Measurements from ENCODE around the gene AXDND1. TPM values are rescaled to one million over a fixed set of nuclear protein-coding genes. Genes with fewer than 3 reads are reported as not detected.

The AXDND1 gene
- polyA plus RNA-seq, 3 donors: 0.09 TPM; not detected in 2

- H3K4me3 Mint-ChIP-seq: no peak overlapping the region
- no peak overlapping the region for H2AFZ ChIP-seq (ENCODE audit: insufficient read depth, low read depth, low read length, poor library complexity, severe bottlenecking)
- H4K20me1 ChIP-seq (ENCODE audit: insufficient read depth, low read length): no peaks in the 10 kb centered on the region
- H3K4me1 ChIP-seq (ENCODE audit: control insufficient read depth in 1 of 2, insufficient read depth in 2 of 2, low read length in 2 of 2): no peaks in the 10 kb centered on the region
- H3K27me3 ChIP-seq (ENCODE audit: control insufficient read depth in 2 of 2, insufficient read depth in 2 of 2, low read length in 2 of 2): no peaks in the 10 kb centered on the region
- peaks cover 0 to 6% (median 1%) of the 10 kb centered on the region in 7 donors for H3K9me3 Mint-ChIP-seq
- peaks cover 0 to 3% (median 2%) of the 10 kb centered on the region in 3 donors for H3K27me3 Mint-ChIP-seq (ENCODE audit: low read depth in 3 of 3)
- H3K9ac ChIP-seq (ENCODE audit: insufficient read depth, low read length, poor library complexity, severe bottlenecking): no peak overlapping the region
- no peaks in the 10 kb centered on the region for H3K36me3 Mint-ChIP-seq
- no peaks in the 10 kb centered on the region for H3K4me1 Mint-ChIP-seq
- no peak overlapping the region for H3K4me3 ChIP-seq (replicated peaks in 1 of 3; ENCODE audit: low read depth in 2 of 3, low read length in 3 of 3)
- no peaks in the 10 kb centered on the region for H3K79me2 ChIP-seq (ENCODE audit: insufficient read depth, low read length)
- H3K4me2 ChIP-seq (replicated peaks; ENCODE audit: extremely low read depth, low read length, poor library complexity, severe bottlenecking): no peak overlapping the region
- H3K27ac ChIP-seq (ENCODE audit: low read depth in 1 of 2, low read length in 2 of 2): no peak overlapping the region
- no peak for DNase-seq
- TF ChIP-seq, protein P1, sequence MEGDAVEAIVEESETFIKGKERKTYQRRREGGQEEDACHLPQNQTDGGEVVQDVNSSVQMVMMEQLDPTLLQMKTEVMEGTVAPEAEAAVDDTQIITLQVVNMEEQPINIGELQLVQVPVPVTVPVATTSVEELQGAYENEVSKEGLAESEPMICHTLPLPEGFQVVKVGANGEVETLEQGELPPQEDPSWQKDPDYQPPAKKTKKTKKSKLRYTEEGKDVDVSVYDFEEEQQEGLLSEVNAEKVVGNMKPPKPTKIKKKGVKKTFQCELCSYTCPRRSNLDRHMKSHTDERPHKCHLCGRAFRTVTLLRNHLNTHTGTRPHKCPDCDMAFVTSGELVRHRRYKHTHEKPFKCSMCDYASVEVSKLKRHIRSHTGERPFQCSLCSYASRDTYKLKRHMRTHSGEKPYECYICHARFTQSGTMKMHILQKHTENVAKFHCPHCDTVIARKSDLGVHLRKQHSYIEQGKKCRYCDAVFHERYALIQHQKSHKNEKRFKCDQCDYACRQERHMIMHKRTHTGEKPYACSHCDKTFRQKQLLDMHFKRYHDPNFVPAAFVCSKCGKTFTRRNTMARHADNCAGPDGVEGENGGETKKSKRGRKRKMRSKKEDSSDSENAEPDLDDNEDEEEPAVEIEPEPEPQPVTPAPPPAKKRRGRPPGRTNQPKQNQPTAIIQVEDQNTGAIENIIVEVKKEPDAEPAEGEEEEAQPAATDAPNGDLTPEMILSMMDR (IDR thresholded peaks at IDR 0.05): no peak
- H3K9me3 ChIP-seq (replicated peaks in 1 of 2; ENCODE audit: control insufficient read depth in 1 of 2, insufficient read depth in 1 of 2, low read length in 2 of 2): no peaks in the 10 kb centered on the region
- H3K36me3 ChIP-seq (replicated peaks in 1 of 2; ENCODE audit: control insufficient read depth in 1 of 2, insufficient read depth in 2 of 2, low read length in 2 of 2): no peaks in the 10 kb centered on the region
- intact Hi-C loops (cut with micrococcal nuclease): no loop called here
- H3K27ac Mint-ChIP-seq: no peak overlapping the region
Observed at GRCh38 chr1:179445593-179445992, 79.8 kb downstream of the AXDND1 start.

GRCh38 chr1:179447489-179447888 is 81.7 kb downstream of the AXDND1 start:
- Histone ChIP-seq H3K79me2 (ENCODE audit: insufficient read depth, low read length) (no peaks in the 10 kb centered on the region), H3K36me3 (replicated peaks in 1 of 2; ENCODE audit: control insufficient read depth in 1 of 2, insufficient read depth in 2 of 2, low read length in 2 of 2) (no peaks in the 10 kb centered on the region), H3K27me3 (ENCODE audit: control insufficient read depth in 2 of 2, insufficient read depth in 2 of 2, low read length in 2 of 2) (no peaks in the 10 kb centered on the region), H4K20me1 (ENCODE audit: insufficient read depth, low read length) (no peaks in the 10 kb centered on the region), H3K4me2 (replicated peaks; ENCODE audit: extremely low read depth, low read length, poor library complexity, severe bottlenecking) (no peak overlapping the region), H2AFZ (ENCODE audit: insufficient read depth, low read depth, low read length, poor library complexity, severe bottlenecking) (no peak overlapping the region), H3K27ac (ENCODE audit: low read depth in 1 of 2, low read length in 2 of 2) (no peak overlapping the region), H3K4me1 (ENCODE audit: control insufficient read depth in 1 of 2, insufficient read depth in 2 of 2, low read length in 2 of 2) (no peaks in the 10 kb centered on the region), H3K4me3 (replicated peaks in 1 of 3; ENCODE audit: low read depth in 2 of 3, low read length in 3 of 3) (no peak overlapping the region), H3K9ac (ENCODE audit: insufficient read depth, low read length, poor library complexity, severe bottlenecking) (no peak overlapping the region), H3K9me3 (replicated peaks in 1 of 2; ENCODE audit: control insufficient read depth in 1 of 2, insufficient read depth in 1 of 2, low read length in 2 of 2) (no peaks in the 10 kb centered on the region)
- WGBS (ENCODE audit: insufficient coverage): no CpG with 5 or more reads among the region's 3 CpGs
- Mint-ChIP-seq H3K27ac (no peak overlapping the region), H3K4me3 (no peak overlapping the region), H3K4me1 (no peaks in the 10 kb centered on the region), H3K27me3 (ENCODE audit: low read depth in 3 of 3) (peaks cover 0 to 2% (median 0%) of the 10 kb centered on the region in 3 donors), H3K9me3 (peaks cover 1 to 16% (median 6%) of the 10 kb centered on the region in 7 donors), H3K36me3 (no peaks in the 10 kb centered on the region)
- TF ChIP-seq, protein P1 (IDR thresholded peaks at IDR 0.05): no peak
- no peak for DNase-seq
- intact Hi-C loops (cut with micrococcal nuclease): no loop called here

Data from CD14-positive monocyte (primary cell).